Glomerular visceral epithelial cell (primary cell): ENCODE data around the gene SLC25A26.
"Not testable (repeated sequence)": the region's sequence is repeated elsewhere in the genome, so short reads cannot be mapped to it uniquely, and the experiment has no call there.

Experiments
- DNase-seq: peaks from one replicate; pipeline ENCODE4 v3.0.0-alpha.2; 2016; ENCODE audit errors: extremely low spot score

SLC25A26 gene

GRCh38 chr3:66220602-66221377 lies at the start of gene SLC25A26:
Gene SLC25A26 (plus strand): TSS chr3:66221001. CDS start chr3:66221095, 94 bp downstream.
- DNase-seq = peak; percentile 95

- no peak for DNase-seq
Observed at GRCh38 chr3:66172394-66172793, 48.4 kb upstream of the SLC25A26 start.

GRCh38 chr3:66177026-66177425 lies 43.8 kb upstream of the SLC25A26 start:
- DNase-seq = no peak

GRCh38 chr3:66178206-66178605 lies 42.6 kb upstream of the SLC25A26 start:
- DNase-seq = no peak

- no peak for DNase-seq
Observed at GRCh38 chr3:66179793-66180192, 41.0 kb upstream of the SLC25A26 start.

- no peak for DNase-seq
Observed at GRCh38 chr3:66181764-66182163, 39.0 kb upstream of the SLC25A26 start.

- no peak for DNase-seq
Observed at GRCh38 chr3:66182246-66182645, 38.6 kb upstream of the SLC25A26 start.

- DNase-seq = no peak
Observed at GRCh38 chr3:66186545-66186944, 34.3 kb upstream of the SLC25A26 start.

GRCh38 chr3:66195347-66195783 lies 25.4 kb upstream of the SLC25A26 start:
- DNase-seq = peak; percentile 47

- DNase-seq = no peak
Observed at GRCh38 chr3:66196633-66197032, 24.2 kb upstream of the SLC25A26 start.

GRCh38 chr3:66198437-66199088 lies 22.2 kb upstream of the SLC25A26 start:
- no peak for DNase-seq

GRCh38 chr3:66199089-66199473 lies 21.7 kb upstream of the SLC25A26 start:
- DNase-seq = no peak

GRCh38 chr3:66200147-66200546 lies 20.7 kb upstream of the SLC25A26 start:
- DNase-seq = no peak

GRCh38 chr3:66200786-66201185 lies 20.0 kb upstream of the SLC25A26 start:
- DNase-seq = no peak

- DNase-seq = no peak
Observed at GRCh38 chr3:66203275-66203674, 17.5 kb upstream of the SLC25A26 start.

- no peak for DNase-seq
Observed at GRCh38 chr3:66206806-66207205, 14.0 kb upstream of the SLC25A26 start.

- no peak for DNase-seq
Observed at GRCh38 chr3:66208189-66208588, 12.6 kb upstream of the SLC25A26 start.

- no peak for DNase-seq
Observed at GRCh38 chr3:66210687-66211295, 10.0 kb upstream of the SLC25A26 start.

GRCh38 chr3:66211779-66212178 lies 9.0 kb upstream of the SLC25A26 start:
- DNase-seq = no peak

- no peak for DNase-seq
Observed at GRCh38 chr3:66215106-66215505, 5.7 kb upstream of the SLC25A26 start.

GRCh38 chr3:66220066-66220465 lies 735 bp upstream of the SLC25A26 start:
- DNase-seq = no peak

GRCh38 chr3:66224220-66224619 lies 3.4 kb downstream of the SLC25A26 start:
- no peak for DNase-seq

- DNase-seq = not testable (repeated sequence)
Observed at GRCh38 chr3:66226093-66226492, 5.3 kb downstream of the SLC25A26 start.
